GM23248 (cell line): ENCODE results near the gene STXBP6. TPM values are rescaled to one million over a fixed set of nuclear protein-coding genes. Genes with fewer than 3 reads are reported as not detected.

Experiments
- DNase-seq: peaks from one replicate; pipeline ENCODE4 v3.0.0-alpha.2; 2015
- H2AFZ ChIP-seq: fragments of 200-600 bp; sonication (generic); 2 replicates; pipeline ENCODE4 v1.6.1; 2016; ENCODE audit warnings: antibody characterized with exemption
- H3F3A ChIP-seq: fragments of 200-600 bp; sonication (generic); 2 replicates; pipeline ENCODE4 v1.6.1; 2016; ENCODE audit warnings: mild to moderate bottlenecking, antibody characterized with exemption, mixed run types; ENCODE audit not compliant: insufficient read depth
- H3K27ac ChIP-seq: fragments of 200-600 bp; sonication (generic); 2 replicates; pipeline ENCODE4 v1.5.1; 2016; ENCODE audit warnings: mild to moderate bottlenecking
- H3K27me3 ChIP-seq: fragments of 200-600 bp; sonication (generic); replicated peaks from 2 replicates; pipeline ENCODE4 v1.6.1; 2016; ENCODE audit warnings: mild to moderate bottlenecking; ENCODE audit not compliant: insufficient read depth
- H3K36me3 ChIP-seq: fragments of 200-600 bp; sonication (generic); 2 replicates; pipeline ENCODE4 v1.6.1; 2016; ENCODE audit warnings: low read depth, mild to moderate bottlenecking
- H3K4me1 ChIP-seq: fragments of 200-600 bp; sonication (generic); 2 replicates; pipeline ENCODE4 v1.6.1; 2016; ENCODE audit warnings: mild to moderate bottlenecking; ENCODE audit not compliant: insufficient read depth
- H3K4me2 ChIP-seq: fragments of 200-600 bp; sonication (generic); one replicate; pipeline ENCODE4 v1.6.1; 2016; ENCODE audit warnings: mild to moderate bottlenecking; ENCODE audit not compliant: unreplicated experiment
- H3K4me3 ChIP-seq: fragments of 200-600 bp; sonication (generic); 2 replicates; pipeline ENCODE4 v1.5.1; 2016; ENCODE audit warnings: mild to moderate bottlenecking
- H3K79me2 ChIP-seq: fragments of 200-600 bp; sonication (generic); 2 replicates; pipeline ENCODE4 v1.6.1; 2016; ENCODE audit warnings: mild to moderate bottlenecking; ENCODE audit not compliant: insufficient read depth
- H3K9ac ChIP-seq: fragments of 200-600 bp; sonication (generic); 2 replicates; pipeline ENCODE4 v1.6.1; 2016; ENCODE audit warnings: mild to moderate bottlenecking
- H3K9me2 ChIP-seq: fragments of 200-600 bp; sonication (generic); 2 replicates; pipeline ENCODE4 v1.6.1; 2016; ENCODE audit warnings: mixed run types, mild to moderate bottlenecking, moderate library complexity; ENCODE audit not compliant: insufficient read depth
- H3K9me3 ChIP-seq: fragments of 200-600 bp; sonication (generic); one replicate; pipeline ENCODE4 v1.6.1; 2017; ENCODE audit warnings: low read depth
- H4K20me1 ChIP-seq: fragments of 200-600 bp; sonication (generic); 2 replicates; pipeline ENCODE4 v1.6.0; 2016; ENCODE audit not compliant: insufficient read depth
- EZH2 ChIP-seq: fragments of 200-600 bp; sonication (generic); IDR thresholded peaks from 2 replicates; pipeline ENCODE4 v1.6.1; 2018; ENCODE audit warnings: antibody characterized with exemption, mild to moderate bottlenecking; ENCODE audit not compliant: insufficient read depth, poor library complexity, severe bottlenecking
- EZH2phosphoT487 ChIP-seq: fragments of 200-600 bp; sonication (generic); IDR thresholded peaks from 2 replicates; pipeline ENCODE4 v1.6.1; 2018; ENCODE audit warnings: antibody characterized with exemption, moderate library complexity, mild to moderate bottlenecking, low read depth; ENCODE audit not compliant: insufficient read depth
- WGBS, 2 experiments: methylation state at CpG; one replicate each; pipeline ENCODE4 v1.1.6; 2015 to 2017; ENCODE audit warnings: low lambda C conversion rate in 2 of 2, low coverage in 1 of 2; ENCODE audit errors: missing lambda C conversion rate in 2 of 2; 5-methylcytosine and 5-hydroxymethylcytosine counted together
- in situ Hi-C: fragments of 300-500 bp; cut with MboI; formaldehyde crosslinking; loops from 2 replicates; pipeline ENCODE4 v1.15.0; 2020
- polyA plus RNA-seq: library from polyadenylated mRNA; unstranded; fragments of >200 nt; fragmentation: Nextera tagmentation; extraction: Ambion mirVana; gene quantifications from 2 replicates; pipeline ENCODE4 v1.2.1, GENCODE V29; 2016
- total RNA-seq: library from RNA; depleted of rRNA; stranded (reverse); fragments of >200 nt; shearing (Covaris generic); gene quantifications from 2 replicates; pipeline ENCODE4 v1.2.3, GENCODE V29; 2014

The STXBP6 gene
- total and polyA plus RNA-seq, 2 experiments from 2014 or later, result 13.9 to 19.6 TPM

GRCh38 chr14:25010471-25010870, 39.5 kb downstream of the STXBP6 start:
- in situ Hi-C loops, result no loop called here
- no peak overlapping the region for H3K9ac ChIP-seq
- WGBS, 2 experiments, result 96 to 99% methylated on average over 3 of the region's 3 CpGs
- no peaks in the 10 kb centered on the region for H3K9me2 ChIP-seq
- H3K4me2 ChIP-seq, result peak overlapping the region; percentile 47
- no peaks in the 10 kb centered on the region for H4K20me1 ChIP-seq
- peaks cover 41% of the 10 kb centered on the region for H3K4me1 ChIP-seq
- H3F3A ChIP-seq, result peaks cover 34% of the 10 kb centered on the region
- H2AFZ ChIP-seq, result no peak overlapping the region
- no peak overlapping the region for H3K27ac ChIP-seq
- H3K4me3 ChIP-seq, result no peak overlapping the region; the same call in 1 of the 2 replicates
- H3K79me2 ChIP-seq, result peaks cover 44% of the 10 kb centered on the region
- no peaks in the 10 kb centered on the region for H3K27me3 ChIP-seq
- TF ChIP-seq EZH2phosphoT487 (no peak), EZH2 (no peak)
- H3K9me3 ChIP-seq, result no peaks in the 10 kb centered on the region
- no peaks in the 10 kb centered on the region for H3K36me3 ChIP-seq
- DNase-seq, result no peak

- Histone ChIP-seq H3K27me3 (no peaks in the 10 kb centered on the region), H3K4me1 (peaks cover 47% of the 10 kb centered on the region), H3K27ac (0 out of 2 replicates have a peak overlapping the region, but pooled peaks have one; percentile 4), H3K9me2 (no peaks in the 10 kb centered on the region), H3K4me3 (0 out of 2 replicates have a peak overlapping the region, but pooled peaks have one; percentile 17), H3K79me2 (peaks cover 46% of the 10 kb centered on the region), H3K36me3 (no peaks in the 10 kb centered on the region), H3K4me2 (peak overlapping the region; percentile 47), H3K9me3 (no peaks in the 10 kb centered on the region), H2AFZ (no peak overlapping the region), H3K9ac (no peak overlapping the region), H4K20me1 (no peaks in the 10 kb centered on the region), H3F3A (peaks cover 34% of the 10 kb centered on the region)
- in situ Hi-C loops, result no loop called here
- peak; percentile 19 for DNase-seq
- TF ChIP-seq EZH2phosphoT487, result no peak
- no peak for TF ChIP-seq EZH2
- 68% methylated on average over 3 of the region's 3 CpGs for WGBS, 2 experiments
Measured at GRCh38 chr14:25009891-25010290, 40.1 kb downstream of the STXBP6 start.

GRCh38 chr14:25007832-25008231, 42.1 kb downstream of the STXBP6 start:
- 90 to 93% methylated on average over 1 of the region's 1 CpG for WGBS, 2 experiments
- peak overlapping the region; percentile 73 for H3K27ac ChIP-seq
- in situ Hi-C loops, result no loop called here
- no peak overlapping the region for H2AFZ ChIP-seq
- H3K4me1 ChIP-seq, result peaks cover 68% of the 10 kb centered on the region
- no peak for TF ChIP-seq EZH2
- no peak for TF ChIP-seq EZH2phosphoT487
- peak overlapping the region; percentile 34; the same call in 1 of the 2 replicates for H3K9ac ChIP-seq
- peaks cover 49% of the 10 kb centered on the region for H3K79me2 ChIP-seq
- H3K36me3 ChIP-seq, result no peaks in the 10 kb centered on the region
- no peaks in the 10 kb centered on the region for H3K27me3 ChIP-seq
- no peaks in the 10 kb centered on the region for H3K9me2 ChIP-seq
- H3K4me2 ChIP-seq, result no peak overlapping the region
- no peaks in the 10 kb centered on the region for H3K9me3 ChIP-seq
- no peaks in the 10 kb centered on the region for H4K20me1 ChIP-seq
- peaks cover 49% of the 10 kb centered on the region for H3F3A ChIP-seq
- peak; percentile 20 for DNase-seq
- no peak overlapping the region for H3K4me3 ChIP-seq

GRCh38 chr14:25006961-25007795, 42.8 kb downstream of the STXBP6 start:
- in situ Hi-C loops, result no loop called here
- peaks cover 73% of the 10 kb centered on the region for H3K4me1 ChIP-seq
- TF ChIP-seq EZH2, result no peak
- no peak for TF ChIP-seq EZH2phosphoT487
- H3K79me2 ChIP-seq, result peaks cover 43% of the 10 kb centered on the region; the same call in 1 of the 2 replicates
- H3K36me3 ChIP-seq, result no peaks in the 10 kb centered on the region
- H3K4me2 ChIP-seq, result peak overlapping the region; percentile 57
- no peak overlapping the region for H2AFZ ChIP-seq
- H3F3A ChIP-seq, result peaks cover 54% of the 10 kb centered on the region
- 14 to 17% methylated on average over 9 of the region's 9 CpGs for WGBS, 2 experiments
- no peaks in the 10 kb centered on the region for H3K9me3 ChIP-seq
- no peaks in the 10 kb centered on the region for H3K9me2 ChIP-seq
- H4K20me1 ChIP-seq, result no peaks in the 10 kb centered on the region
- H3K4me3 ChIP-seq, result peak overlapping the region; percentile 31; the same call in 1 of the 2 replicates
- H3K27me3 ChIP-seq, result no peaks in the 10 kb centered on the region
- peak overlapping the region; percentile 73 for H3K27ac ChIP-seq
- peak; percentile 97 for DNase-seq
- H3K9ac ChIP-seq, result peak overlapping the region; percentile 34; the same call in 1 of the 2 replicates
